GM10248 (cell line): ENCODE measurements around the gene STK16.

ENCODE experiments used
- CTCF ChIA-PET: fragments of 300-600 bp; sonication (Branson Sonifier 250); formaldehyde crosslinking; extraction: SDS; loops from one replicate; lab custom pipeline; 2021; ENCODE audit warnings: antibody characterized with exemption; lab: Yijun Ruan, JAX
- POLR2A ChIA-PET: fragments of 350-650 bp; sonication (Branson Sonifier 250); formaldehyde crosslinking; extraction: SDS; loops from one replicate; lab custom pipeline; 2020; ENCODE audit warnings: antibody characterized with exemption; lab: Yijun Ruan, JAX
- DNase-seq: peaks from one replicate; pipeline ENCODE4 v3.0.0; 2012; ENCODE audit errors: extremely low spot score
- CTCF ChIP-seq: IDR thresholded peaks from 2 replicates; pipeline ENCODE4 v1.5.1; 2012; ENCODE audit warnings: mild to moderate bottlenecking, low read depth; ENCODE audit errors: extremely low read depth, missing control alignments, control extremely low read depth

The STK16 gene

DNA sequence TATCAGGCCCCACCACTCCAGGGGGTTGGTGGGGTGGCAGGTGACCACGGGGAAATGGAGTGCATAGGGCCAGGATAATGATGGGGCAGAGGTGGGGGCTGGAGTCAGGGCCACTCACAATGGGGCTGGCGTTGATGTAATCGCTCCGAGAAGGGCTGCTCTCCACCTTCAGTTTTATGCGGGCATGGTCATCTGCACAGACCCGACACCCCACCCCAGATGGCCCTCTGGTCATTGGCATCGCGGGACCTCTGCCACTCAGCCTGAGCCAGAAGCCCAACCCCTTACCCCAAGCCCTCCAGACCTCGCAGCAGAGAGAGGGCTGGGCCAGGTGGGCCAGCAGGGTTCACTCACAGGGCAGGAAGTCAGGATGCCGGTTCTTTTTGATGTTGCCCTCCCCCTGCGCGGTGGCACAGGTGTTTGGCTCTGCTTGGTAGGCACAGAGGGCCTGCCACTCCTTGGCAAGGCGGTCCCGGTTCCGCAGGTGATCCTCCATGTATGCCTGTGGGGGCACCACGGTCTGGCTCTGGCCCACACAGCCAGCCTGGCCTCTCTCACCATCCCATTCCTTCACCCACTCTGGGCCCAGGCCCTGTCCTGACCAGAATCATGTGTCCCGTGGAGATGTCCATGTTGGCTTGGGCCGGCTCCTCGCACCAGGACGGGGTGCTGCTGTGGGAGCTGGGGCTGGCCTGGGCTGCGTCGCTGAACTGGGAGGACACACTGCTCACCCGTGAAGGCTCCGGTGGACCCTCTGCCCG, 51.5 kb downstream of the STK16 start:
- DNase-seq: no peak
- CTCF ChIA-PET: interaction anchor here (0.9 to 12.0 kb wide), 14 partner anchors 8 to 185 kb away, joined by 3 to 336 read pairs (median 24); partner anchors contain the start of genes CNPPD1, DNAJB2, NHEJ1 and SLC23A3

DNA sequence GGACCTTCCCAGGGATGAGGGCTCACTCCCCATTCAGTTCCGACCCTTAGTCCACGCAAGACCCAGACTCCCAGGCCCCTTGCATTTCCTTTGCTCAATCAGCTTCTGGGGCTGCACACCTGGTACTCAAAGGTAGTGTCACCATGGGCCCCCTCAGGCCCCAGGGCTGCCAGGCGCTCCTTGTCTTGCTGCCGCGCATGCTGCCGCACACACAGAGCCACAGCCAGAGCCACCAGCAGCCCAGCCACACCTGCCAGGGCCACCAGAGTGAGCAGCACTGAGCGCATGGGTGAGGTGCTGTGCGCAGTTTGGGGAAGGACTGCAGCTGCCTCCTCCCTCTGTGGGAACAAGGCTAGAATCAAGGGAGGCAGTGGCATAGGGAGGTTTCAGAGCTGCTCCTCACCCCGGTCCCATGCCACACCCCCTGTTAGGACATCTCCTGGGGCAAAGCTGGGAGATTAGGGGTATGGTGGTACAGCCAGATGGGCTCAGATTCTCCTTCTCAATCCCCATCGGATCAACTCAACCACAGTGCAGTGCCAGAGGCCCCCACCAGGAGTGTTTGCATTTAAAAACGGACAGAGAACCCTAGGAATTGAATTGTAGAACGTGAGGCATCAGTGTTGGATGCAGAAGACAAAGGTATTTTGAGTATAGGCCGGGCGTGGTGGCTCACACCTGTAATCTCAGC, 52.6 kb downstream of the STK16 start:
- CTCF ChIA-PET: interaction anchor here (0.7 to 12.0 kb wide), 16 partner anchors 9 to 239 kb away, joined by 3 to 260 read pairs (median 4); partner anchors contain the start of genes CNPPD1, DNAJB2, GLB1L and NHEJ1
- POLR2A ChIA-PET: no interaction called here
- TF ChIP-seq CTCF: no peak
- DNase-seq: no peak

More for the DNA sequence above, 51.5 kb downstream of the STK16 start:
- TF ChIP-seq CTCF: no peak
- POLR2A ChIA-PET: no interaction called here

DNA sequence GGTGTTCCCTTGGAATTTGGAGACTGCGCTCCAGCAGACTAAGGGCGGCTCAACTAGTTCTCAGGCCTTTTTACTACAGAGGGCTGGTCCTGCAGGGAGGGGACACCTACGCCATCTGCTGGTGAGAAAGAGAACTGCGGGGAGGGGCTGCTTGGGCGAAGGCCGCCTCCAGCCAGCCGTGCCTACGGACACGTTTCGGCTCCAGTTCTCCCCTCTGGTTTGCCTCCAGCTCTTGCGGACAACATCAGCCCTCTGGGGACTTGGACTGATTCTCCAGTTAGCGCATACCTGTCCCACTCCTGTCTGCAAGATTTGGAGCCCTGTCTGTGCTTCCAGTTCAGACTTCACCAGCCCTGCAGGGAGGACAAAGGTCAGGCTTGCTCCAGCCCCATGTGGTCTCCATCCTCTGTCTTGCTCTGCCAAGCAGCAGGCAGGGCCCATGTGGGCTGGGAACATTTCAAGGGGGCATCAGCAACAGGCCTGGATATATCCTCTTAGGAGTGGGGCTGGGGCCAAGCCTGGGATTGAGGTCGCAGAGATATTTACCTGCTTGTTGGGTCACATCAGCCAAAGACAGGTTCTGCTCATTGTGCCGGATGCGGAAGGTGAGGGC, 53.6 kb downstream of the STK16 start:
- DNase-seq: peak; percentile 94
- ChIA-PET POLR2A (no interaction called here), CTCF (interaction anchor here (0.6 to 12.0 kb wide), 33 partner anchors 8 to 422 kb away, joined by 3 to 260 read pairs (median 4); partner anchors contain the start of genes CNPPD1, DNAJB2, DNPEP and GLB1L)
- peak; percentile 99 for TF ChIP-seq CTCF

DNA sequence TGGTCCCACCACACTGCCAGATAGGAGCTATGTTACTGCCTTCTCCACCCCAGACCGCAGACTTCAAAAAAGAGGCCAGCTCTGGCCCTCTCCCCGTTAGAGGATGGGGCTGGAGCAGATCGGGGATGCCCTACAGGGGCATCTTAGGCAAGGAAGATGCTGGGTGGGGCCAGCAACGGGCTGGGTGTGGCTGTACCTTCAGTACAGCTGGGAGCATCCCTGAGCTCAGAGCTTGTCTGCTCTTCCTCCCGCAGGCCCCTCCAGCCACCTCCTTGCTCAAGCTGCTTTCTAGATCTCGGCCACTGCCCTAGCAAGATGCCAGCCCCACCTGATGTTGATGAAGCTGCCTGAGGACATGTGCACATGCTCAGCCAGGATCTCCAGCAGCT, 54.1 kb downstream of the STK16 start:
- CTCF ChIA-PET: interaction anchor here (0.6 to 12.0 kb wide), 32 partner anchors 9 to 423 kb away, joined by 3 to 260 read pairs (median 4); partner anchors contain the start of genes CNPPD1, DNAJB2, DNPEP and GLB1L
- no peak for TF ChIP-seq CTCF
- POLR2A ChIA-PET: no interaction called here
- DNase-seq: no peak
